NT2/D1 (cell line): ENCODE measurements around the gene SRRM4.

ENCODE experiments used
- SUZ12 ChIP-seq: IDR thresholded peaks from 2 replicates; pipeline ENCODE4 v1.6.1; 2011; ENCODE audit not compliant: insufficient read length, insufficient read depth; ENCODE audit errors: extremely low read depth
- YY1 ChIP-seq: IDR thresholded peaks from 2 replicates; pipeline ENCODE4 v1.6.1; 2011; ENCODE audit not compliant: insufficient read length, insufficient read depth
- ZNF274 ChIP-seq: IDR thresholded peaks from 2 replicates; pipeline ENCODE4 v1.6.1; 2011; ENCODE audit warnings: mild to moderate bottlenecking, low read depth, low read length

DNA sequence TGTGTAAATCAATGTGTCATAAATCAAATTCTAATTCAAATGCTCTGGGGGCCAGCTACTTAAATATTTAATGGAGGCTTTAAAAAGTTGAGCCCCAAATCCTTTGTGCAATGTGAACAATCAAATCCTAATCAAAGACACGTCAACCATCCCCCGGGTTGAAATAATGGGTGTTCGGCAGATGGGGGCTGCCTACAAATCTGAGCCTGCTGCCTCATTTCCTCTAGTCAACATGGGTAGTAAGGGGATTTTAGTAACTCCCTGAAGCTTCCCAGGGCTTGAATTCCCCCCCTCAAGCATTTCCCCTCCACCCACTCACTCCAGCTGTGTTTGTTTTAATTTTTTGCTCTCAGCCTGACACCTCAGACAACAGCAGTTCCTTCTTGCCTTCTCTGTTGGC lies 37.8 kb downstream of the SRRM4 start:
- TF ChIP-seq SUZ12: no peak
- no peak for TF ChIP-seq ZNF274
- no peak for TF ChIP-seq YY1
